Left renal pelvis (tissue), 4 donors: Measurements from ENCODE around the gene IDE. TPM values are rescaled to one million over a fixed set of nuclear protein-coding genes. Genes with fewer than 3 reads are reported as not detected.
A peak's percentile ranks its signal among the peaks of the same experiment; 100 is the strongest.

Experiments used
- DNase-seq, 4 donors: peaks; one replicate each; pipeline ENCODE4 v3.0.0-alpha.2; 2013; ENCODE audit warnings: low read depth in 4 of 4, low spot score in 3 of 4
- polyA plus RNA-seq, 4 donors: library from polyadenylated mRNA; unstranded; fragments of 120-200 nt; gene quantifications; one replicate each; pipeline ENCODE4 v1.2.1, GENCODE V29; 2013; ENCODE audit not compliant: insufficient read length in 4 of 4

The IDE gene
- polyA plus RNA-seq, 4 donors: 15.6 to 27.3 (median 26.4) TPM

- DNase-seq: no peak
Observed at GRCh38 chr10:92569071-92569470, 4.8 kb downstream of the IDE start.

- DNase-seq: no peak
Observed at GRCh38 chr10:92567952-92568600, 5.8 kb downstream of the IDE start.

- no peak for DNase-seq
Observed at GRCh38 chr10:92562424-92562823, 11.5 kb downstream of the IDE start.

GRCh38 chr10:92559046-92559445 is 14.8 kb downstream of the IDE start:
- DNase-seq: no peak

- DNase-seq: no peak
Observed at GRCh38 chr10:92553959-92554358, 19.9 kb downstream of the IDE start.

- no peak for DNase-seq
Observed at GRCh38 chr10:92552310-92552709, 21.6 kb downstream of the IDE start.

GRCh38 chr10:92550924-92551323 is 23.0 kb downstream of the IDE start:
- DNase-seq: no peak

- DNase-seq: no peak
Observed at GRCh38 chr10:92547676-92548075, 26.2 kb downstream of the IDE start.

- DNase-seq: no peak
Observed at GRCh38 chr10:92545556-92545955, 28.3 kb downstream of the IDE start.

- no peak for DNase-seq
Observed at GRCh38 chr10:92544296-92544695, 29.6 kb downstream of the IDE start.

- DNase-seq: no peak
Observed at GRCh38 chr10:92542458-92542857, 31.4 kb downstream of the IDE start.

- DNase-seq: no peak
Observed at GRCh38 chr10:92541583-92541982, 32.3 kb downstream of the IDE start.

- DNase-seq: no peak
Observed at GRCh38 chr10:92538231-92538958, 35.5 kb downstream of the IDE start.

GRCh38 chr10:92530891-92531535 is 42.9 kb downstream of the IDE start:
- no peak for DNase-seq

GRCh38 chr10:92530421-92530820 is 43.5 kb downstream of the IDE start:
- no peak for DNase-seq

- DNase-seq: no peak
Observed at GRCh38 chr10:92527716-92528115, 46.2 kb downstream of the IDE start.

GRCh38 chr10:92523639-92524038 is 50.3 kb downstream of the IDE start:
- no peak for DNase-seq

- DNase-seq: peak; percentile 38 to 56 (median 44)
Observed at GRCh38 chr10:92517034-92517655, 56.7 kb downstream of the IDE start.

- no peak for DNase-seq
Observed at GRCh38 chr10:92508866-92509265, 65.0 kb downstream of the IDE start.

GRCh38 chr10:92506336-92506735 is 67.6 kb downstream of the IDE start:
- no peak for DNase-seq

GRCh38 chr10:92505044-92505443 is 68.8 kb downstream of the IDE start:
- no peak for DNase-seq
